ENCODE measurements around the gene LGALS9C.
"Not testable (repeated sequence)": the region's sequence is repeated elsewhere in the genome, so short reads cannot be mapped to it uniquely, and the experiment has no call there.

LGALS9C gene

DNA sequence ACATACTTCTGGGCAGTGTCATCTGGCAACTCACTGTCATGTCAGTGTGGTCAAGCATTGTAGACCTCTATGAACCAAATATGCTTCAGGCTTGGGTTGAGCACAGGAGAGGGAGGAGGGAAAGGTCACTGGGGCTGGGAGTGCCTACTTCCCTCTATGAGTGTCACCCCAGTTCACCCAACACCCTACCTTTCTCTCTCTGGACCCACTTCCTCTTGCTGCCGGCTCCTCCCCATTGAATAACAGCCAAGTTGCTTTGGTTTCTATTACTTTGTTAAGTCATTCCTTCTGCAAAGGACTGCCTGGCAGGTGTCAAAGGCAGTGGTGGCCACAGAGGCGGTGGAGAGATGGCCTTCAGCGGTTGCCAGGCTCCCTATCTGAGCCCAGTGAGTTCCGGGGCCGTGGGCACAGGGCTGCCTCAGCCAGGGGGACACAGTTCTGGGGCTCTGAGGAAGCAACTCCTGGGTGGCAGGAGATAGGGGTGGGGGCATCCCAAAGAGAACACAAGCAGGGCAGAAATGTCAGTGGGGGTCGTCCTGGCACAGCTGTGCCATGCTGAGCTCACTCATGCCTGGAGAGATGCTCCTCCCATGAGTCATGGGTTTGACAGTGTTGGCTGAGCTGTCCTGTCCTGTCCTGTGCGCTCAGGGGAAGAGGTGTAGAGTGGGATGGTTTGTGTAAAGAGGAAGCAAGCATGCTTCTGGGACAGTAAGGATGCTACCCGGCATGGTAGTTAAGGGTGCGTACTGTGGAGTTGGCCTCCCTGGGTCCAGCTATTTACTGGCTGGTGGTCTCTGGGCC is at the start of gene LGALS9C:
Gene LGALS9C (plus strand): TSS at position 282 of the 801 bp plus-strand sequence. CDS start 66 bp downstream, at position 348.
- not testable (repeated sequence) for DNase-seq (ENCODE audit: low read depth)

DNA sequence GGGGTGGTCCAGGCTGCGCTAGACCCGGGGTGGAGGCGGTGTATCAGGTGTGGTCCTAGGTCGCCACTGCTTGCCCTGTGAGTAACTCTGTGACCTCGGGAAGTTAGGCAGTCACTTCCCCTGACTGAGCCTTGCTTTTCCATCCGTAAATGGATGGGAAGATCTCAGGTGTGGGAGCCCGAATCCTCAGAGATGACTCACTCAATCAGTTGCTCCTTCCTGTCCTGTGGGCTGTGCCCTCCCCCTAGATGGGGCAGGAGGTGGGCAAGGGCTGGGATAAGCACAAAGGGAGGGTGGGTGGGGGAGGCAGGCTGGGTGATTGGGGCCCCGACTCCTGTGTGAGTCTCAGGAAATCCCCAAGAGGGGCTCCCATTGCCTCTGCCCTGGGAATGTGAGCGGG is 44.4 kb upstream of the LGALS9C start:
- DNase-seq (ENCODE audit: low read depth), result not testable (repeated sequence)

DNA sequence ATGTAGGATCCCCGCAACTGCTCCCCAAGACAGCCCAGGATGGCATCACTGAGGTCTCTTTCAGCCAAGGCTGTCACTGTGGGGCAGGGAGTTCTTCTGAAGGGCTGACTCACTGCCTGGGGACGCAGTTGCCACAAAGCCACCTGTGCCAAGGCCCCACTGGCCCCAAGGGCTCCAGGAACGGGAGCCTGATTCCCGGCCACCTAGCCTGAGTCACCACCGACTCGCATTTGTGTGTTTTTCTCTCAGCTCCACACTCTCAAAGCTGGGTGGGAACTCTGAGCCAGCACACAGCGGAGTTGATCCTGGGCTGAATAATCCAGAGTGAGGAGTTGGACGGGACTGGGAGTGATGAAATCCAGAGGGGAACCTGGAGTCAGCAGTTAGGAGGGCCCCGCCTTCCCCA is 37.1 kb upstream of the LGALS9C start:
- DNase-seq (ENCODE audit: low read depth), result not testable (repeated sequence)

DNA sequence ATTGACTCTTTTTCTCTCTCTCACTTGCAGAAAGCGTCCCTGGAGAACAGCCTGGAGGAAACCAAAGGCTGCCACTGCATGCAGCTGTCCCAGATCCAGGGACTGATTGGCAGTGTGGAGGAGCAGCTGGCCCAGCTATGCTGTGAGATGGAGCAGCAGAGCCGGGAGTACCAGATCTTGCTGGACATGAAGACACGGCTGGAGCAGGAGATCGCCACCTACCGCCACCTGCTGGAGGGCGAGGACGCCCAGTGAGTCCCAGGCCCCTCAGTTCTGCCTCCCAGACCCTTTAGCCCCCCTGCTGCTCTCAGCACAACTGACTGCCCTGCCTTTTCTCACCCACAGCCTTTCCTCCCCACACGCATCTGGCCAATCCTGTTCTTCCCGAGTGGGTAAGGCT is 34.5 kb upstream of the LGALS9C start:
- peak; percentile 11 for DNase-seq (ENCODE audit: low read depth)

DNA sequence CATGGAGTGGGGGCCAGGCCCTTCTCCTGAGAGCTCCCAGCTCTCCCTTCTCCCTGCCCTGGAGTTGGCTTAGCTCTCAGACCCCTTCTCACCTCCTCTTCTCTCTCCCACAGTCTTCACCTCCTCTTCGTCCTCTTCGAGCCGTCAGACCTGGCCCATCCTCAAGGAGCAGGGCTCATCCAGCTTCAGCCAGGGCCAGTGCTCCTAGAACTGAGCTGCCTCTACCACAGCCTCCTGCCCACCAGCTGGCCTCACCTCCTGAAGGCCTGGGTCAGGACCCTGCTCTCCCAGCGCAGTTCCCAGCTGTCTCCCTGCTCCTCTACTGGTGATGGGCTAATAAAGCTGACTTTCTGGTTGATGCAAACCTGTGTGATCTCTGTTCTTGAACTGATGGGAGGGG is 34.1 kb upstream of the LGALS9C start:
- not testable (repeated sequence) for DNase-seq (ENCODE audit: low read depth)

DNA sequence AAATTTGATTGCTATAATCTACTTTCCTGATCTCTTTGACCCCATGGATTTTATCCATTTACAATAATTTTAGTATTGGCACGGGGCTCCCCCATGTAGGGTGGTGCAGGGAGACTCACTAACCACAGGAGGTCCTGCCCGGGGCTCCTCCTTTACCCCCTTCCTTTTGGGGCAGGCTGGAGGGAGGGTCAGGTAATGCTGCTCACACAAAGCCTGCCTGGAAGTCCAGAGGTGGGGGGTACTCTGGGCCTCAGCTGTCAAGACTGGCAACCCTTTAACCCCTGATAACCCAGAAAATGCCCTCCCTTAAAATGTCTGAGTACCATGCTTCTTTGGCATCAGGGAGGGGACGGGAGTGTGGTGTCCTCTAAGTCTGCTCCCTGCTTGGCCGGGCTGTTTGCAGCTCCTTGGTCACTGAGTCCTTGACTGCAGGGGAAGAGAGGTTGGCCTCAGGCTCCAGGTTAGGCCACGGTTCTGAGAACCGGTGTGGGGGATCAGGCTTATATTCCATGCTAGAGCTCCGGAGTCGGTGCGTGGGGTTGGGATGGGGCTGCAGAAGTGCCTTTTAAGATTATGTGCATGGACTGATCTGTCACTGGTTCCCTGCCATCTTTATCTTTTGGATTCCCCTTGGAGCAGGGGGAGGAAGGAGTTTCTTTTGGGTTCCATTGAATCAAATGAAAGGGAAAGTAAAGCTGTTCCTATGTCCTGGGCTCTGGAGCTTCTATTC is 28.9 kb upstream of the LGALS9C start:
- DNase-seq (ENCODE audit: low read depth), result not testable (repeated sequence)

DNA sequence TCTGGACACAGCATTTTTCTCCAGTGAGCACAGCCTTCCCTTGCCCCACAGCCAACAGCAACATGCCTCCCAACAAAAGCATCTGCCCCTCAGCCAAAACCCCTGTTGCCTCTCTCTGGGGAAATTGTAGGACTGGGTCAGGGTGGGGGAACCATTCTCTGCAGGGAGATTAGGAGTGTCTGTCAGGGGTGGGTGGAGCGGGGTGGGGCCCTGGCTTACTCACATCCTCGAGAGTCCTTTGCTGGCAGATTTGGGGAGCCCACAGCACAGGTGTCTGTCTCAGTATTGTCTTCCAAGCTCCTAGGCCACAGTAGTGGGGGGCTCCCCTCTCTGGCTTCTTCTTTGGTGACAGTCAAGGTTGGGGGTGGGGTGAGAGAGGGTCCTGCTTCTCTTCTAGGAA is 28.3 kb upstream of the LGALS9C start:
- DNase-seq (ENCODE audit: low read depth), result not testable (repeated sequence)

DNA sequence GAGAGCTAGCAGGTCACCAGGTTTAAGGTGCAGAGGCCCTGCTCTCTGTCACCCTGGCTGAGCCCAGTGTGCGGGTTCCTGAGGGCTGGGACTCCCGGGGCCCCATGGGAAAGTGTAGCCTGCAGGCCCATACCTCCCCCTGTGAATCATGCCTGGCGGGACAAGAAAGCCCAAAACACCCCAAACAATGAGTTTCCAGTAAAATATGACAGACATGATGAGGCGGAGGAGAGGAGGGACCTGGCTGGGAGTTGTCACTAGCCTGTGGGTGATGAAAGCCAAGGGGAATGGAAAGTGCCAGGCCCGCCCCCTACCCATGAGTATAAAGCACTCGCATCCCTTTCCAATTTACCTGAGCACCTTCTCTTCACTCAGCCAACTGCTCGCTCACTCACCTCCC is 26.8 kb upstream of the LGALS9C start:
- DNase-seq (ENCODE audit: low read depth), result not testable (repeated sequence)

DNA sequence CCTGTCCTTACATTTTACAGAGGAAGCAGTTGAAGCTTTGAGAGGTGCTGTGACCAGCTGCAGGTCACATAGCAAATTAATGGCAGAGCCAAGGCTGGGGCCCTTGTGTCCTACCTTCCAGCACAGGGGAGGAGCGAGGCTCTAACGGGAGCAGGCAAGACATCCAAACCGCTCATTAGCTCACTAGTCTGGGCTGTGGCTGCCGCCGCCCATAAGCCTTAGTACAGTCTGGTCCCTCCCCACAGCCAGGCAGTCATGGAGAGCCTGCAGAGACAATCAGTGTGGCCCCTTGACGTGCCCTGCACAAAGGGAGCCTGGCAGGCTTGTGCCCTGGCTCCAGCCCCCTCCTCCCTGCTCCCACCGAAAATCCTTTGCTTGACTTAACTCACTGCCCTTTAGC is 25.6 kb upstream of the LGALS9C start:
- DNase-seq (ENCODE audit: low read depth), result not testable (repeated sequence)

DNA sequence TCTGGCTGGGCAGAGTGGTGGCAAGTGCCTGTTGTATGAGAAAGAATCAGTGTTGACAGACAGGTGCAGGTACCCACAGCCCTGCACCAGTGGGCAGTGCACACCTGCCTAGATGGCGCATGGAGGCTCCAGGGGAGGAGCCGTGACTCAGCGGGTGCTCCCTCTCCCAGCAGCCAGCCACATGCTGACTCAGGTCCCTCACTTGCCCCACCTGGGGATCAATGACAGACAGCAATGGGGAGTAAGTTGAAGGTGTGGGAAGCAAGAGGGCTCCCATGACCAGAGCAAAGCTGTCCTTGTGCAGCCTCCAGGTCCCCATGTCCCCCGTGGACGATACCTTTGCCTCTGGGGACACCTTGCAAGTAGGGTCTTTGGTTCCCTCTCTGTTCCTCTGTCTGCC is 24.6 kb upstream of the LGALS9C start:
- DNase-seq (ENCODE audit: low read depth), result not testable (repeated sequence)

DNA sequence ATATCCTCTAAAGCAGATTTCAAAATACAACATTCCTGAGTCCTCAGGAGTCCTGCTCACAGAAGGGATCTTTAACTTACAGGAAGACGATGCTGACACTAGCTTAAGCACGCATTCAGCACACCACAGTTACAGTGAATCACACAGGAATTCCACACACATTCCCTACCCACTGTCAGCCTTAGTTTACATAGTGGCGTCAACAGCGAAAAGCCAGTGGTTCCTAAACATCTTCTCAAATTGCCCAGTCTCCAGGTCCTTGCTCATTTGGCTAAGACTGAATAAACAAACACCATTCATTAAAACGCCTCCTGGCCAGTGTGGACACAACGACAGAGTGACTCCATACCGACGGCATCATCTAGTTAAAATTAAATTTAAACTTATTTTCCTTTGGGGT is 17.6 kb upstream of the LGALS9C start:
- not testable (repeated sequence) for DNase-seq (ENCODE audit: low read depth)

DNA sequence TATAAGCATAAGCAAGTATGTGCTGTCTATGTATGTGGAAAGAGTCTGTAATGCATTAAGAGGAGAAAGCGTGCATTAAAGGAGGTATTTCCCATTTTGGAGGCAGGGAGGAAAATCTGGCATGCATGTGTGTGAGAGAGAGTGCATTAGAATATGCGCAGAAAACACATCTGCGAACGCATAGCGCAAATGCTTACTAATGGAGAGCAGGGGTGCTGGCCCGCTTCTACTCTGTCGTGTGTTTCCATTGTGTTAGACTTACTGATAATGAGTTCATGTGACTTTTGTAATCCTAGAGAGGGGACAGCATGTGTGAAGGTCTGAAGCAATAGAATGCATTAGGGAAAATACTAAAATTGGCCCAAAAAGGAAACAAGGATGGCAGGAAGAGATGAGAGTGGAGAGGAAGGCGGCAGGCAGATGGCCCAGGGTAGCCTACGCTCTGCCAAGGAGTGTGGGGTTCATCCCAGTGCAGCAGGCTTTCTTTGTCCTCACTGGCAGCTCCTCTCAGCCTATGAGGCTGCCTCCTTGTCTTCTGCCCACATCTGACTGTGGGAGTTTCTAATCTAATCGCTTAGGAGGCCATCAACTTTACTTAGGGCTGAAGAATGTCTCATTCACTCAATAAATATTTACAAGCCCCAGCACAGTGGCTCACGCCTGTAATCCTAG is 12.6 kb upstream of the LGALS9C start:
- not testable (repeated sequence) for DNase-seq (ENCODE audit: low read depth)

DNA sequence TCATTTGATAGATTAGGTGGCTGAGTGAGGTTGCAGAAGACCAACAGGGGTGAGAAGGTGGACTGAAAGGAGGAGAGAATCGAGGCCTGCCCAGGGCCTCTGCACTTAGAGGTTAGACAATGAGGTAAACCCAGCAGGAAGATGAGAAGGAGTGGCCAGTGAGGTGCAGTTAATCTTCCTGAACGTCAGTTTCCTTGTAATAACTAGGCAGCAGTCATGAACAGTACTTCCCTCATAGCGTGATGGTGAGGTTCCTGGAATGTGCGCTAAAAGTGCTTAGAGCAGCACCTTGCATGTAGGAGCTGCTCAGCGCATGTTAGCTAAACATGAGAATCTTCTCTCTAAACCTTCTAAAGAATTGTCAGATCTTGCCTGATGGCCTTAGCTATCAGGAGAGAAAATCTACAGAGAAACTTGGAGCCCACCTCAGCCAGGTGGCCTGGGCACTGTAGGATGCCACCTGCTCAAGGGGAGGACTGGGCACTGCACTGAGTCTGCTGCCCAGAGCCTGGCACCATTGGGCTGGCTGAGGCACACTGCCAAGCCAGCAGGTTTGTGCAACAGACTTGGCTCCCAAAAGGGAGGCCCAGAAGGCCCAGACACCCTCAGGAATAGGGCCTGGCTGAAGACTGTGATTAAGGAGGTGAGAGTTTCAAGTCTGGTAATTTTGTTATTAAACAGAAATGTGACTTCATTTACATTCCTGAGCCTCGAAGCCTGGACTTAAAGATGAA is 10.2 kb upstream of the LGALS9C start:
- DNase-seq (ENCODE audit: low read depth), result not testable (repeated sequence)

DNA sequence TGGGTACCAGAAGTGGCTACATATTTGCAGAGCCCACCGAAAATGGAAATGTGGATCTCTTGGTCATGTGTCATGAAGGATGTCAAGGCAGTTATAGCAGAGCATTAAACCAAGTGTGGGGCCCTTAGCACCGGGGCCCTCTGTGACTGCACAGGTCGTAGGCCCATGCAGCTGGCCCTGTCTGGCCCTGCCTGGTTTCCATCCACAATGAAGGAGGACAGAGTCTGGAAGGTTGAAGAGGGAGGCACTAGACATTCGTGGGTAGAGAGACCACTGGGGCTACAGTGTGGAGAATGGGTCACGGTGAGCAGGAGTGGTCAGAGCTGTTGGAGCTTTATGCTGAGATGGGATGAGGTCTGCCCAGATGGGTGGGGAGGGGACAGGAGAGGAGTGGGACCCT is 9.6 kb upstream of the LGALS9C start:
- not testable (repeated sequence) for DNase-seq (ENCODE audit: low read depth)

DNA sequence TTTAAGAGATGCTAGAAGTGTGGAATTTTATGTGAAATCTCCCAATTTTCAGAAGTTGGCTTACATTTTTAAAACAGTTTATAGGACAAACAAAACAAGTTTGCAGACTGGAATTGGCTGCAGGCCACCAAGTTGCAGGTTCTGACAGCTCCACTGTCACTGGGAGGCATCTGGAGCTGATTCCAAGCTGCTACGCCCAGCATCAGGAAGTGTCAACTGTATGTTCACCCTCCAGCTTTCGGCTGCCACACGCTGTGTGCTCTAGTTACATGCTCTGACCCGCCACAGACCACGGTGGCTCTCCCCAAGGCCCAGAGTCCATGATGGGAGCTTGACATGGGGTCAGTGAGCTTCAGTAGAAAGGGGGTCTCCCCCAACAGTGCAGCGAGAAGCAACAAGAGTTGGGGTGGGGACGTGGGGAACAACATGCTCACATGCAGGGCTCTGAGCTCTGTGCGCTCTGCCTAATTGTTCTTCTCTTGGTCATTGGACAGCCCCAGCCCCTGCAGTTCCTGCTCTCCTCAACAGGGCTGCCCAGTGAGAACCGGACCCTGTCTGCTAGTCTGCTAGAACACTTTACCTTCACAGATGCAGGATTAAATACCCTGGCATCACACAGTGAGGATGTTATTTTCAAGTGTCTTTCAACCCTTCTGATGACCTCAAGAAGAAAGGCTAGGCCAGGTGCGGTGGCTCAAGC is 8.0 kb upstream of the LGALS9C start:
- not testable (repeated sequence) for DNase-seq (ENCODE audit: low read depth)

DNA sequence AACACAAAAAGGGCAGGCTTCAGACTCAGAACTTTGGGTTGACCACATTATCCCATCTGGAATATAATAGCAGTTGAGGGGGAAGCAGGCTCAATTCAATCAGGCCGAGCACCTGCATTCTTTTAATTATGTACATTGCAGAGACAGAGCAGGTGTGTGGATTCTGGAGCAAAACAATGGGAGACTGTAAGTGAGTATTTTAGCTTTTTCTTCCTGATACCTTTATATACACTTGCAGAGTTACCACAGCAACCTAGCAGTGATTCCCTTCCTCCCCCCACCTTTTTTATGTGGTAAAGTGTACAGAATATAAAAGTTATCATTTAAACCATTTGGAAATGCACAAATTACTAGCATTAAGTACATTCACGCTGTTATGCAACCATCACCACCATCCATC is 6.8 kb upstream of the LGALS9C start:
- not testable (repeated sequence) for DNase-seq (ENCODE audit: low read depth)

DNA sequence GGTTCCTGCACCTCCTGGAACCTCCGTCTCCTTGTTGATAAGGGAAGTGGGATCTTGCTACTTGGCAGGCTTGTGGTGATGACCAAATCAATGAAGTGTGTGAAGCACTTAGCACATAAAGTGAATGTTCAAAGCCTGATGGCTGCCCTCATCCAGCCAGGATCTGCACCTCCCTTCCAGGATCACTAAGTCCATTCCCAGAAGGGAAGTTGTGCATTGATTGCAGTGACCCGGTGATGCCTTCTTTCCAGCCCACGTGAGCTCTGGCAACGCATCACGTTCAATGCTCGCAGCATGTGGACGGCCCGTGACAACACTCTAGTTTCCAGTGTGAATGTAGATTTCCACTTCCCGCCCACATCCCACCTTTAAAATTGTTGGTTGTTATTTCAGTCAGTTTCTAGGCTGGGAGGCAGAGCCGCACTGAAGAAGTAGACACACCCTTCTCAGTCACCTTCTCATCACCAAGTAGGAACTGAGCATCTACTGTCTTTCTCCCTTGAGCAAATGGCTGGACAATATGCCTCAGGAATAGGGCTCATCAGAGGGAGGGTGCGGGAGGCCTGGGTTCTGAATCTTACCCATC is 6.2 kb upstream of the LGALS9C start:
- not testable (repeated sequence) for DNase-seq (ENCODE audit: low read depth)

DNA sequence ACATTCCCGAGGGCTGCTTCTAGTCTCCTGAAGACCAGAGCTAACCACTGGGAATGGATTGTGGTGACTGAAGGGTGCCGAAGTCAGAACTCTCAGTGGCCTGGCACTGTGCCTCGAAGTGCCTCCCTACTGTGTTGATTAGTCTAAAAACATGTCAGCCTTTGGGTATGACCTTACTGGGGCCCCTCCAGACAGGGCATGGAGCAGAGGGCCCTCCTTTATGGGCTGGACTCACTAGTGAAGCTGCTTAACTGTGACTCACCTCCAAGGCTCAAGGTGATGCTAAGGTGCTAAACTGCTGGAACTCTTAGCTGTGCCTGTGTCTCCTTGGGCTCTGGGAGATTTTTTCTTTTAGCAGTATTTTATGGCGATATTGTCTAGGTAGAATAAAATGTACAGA is 2.6 kb upstream of the LGALS9C start:
- not testable (repeated sequence) for DNase-seq (ENCODE audit: low read depth)

DNA sequence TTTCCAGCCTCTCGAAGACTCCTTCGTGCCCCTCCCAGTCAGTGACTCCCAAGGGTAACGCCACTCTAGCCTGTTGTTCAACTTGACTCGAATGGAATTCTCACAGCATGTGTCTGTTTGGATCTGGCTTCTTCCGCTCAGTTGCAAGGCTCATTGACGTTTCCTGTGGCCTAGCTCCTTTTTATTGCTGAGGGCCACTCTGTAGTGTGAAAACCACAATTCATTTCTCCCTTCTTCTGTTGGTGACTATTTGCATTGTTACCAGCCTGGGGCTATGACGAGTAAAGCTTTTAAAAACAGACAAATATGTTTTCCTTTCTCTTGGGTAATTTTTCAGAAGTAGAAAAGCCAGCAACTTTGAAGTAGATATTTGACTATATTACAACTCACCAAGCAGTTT is 1.8 kb upstream of the LGALS9C start:
- not testable (repeated sequence) for DNase-seq (ENCODE audit: low read depth)

DNA sequence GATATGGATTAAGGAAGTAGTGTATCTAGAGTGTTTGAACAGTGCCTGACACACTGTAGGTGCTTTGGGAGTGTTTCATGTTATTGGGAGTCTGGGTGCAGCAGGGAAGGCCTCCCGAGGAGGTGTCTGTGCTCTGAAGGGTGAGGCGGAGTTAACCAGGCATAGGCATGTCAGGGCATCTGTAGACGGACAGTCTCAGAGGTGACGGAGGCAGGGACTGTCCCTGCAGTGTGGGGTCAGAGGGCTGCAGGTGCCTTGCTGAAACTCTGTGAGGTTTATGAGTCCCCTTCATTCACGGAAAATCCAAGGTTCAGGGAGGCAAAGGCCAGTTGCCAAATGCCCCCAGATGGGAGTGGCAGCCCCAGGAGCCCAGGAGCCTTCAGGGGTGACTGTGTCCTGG is 778 bp downstream of the LGALS9C start:
- DNase-seq (ENCODE audit: low read depth), result not testable (repeated sequence)

DNA sequence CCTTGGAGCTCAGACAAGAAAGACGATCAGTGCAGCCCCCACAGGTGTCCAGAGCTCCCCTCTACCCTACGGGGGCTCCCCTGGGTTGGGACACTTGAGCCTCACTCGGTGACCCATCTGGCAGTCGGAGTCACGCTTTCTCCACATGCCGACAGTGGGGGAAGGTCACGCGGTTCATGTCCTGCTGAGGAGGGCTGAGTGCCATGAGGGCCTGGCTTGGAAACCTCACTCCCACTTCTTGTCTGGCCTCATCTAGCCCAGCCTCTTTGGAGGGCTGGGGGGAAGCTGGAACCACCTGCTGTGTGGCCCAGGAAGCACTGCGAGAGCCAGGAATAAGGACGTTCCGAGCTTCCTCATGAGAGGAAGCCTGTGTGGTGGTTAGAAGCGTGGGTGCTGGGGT is 1.8 kb downstream of the LGALS9C start:
- DNase-seq (ENCODE audit: low read depth), result not testable (repeated sequence)

Data from stimulated activated CD8-positive, alpha-beta memory T cell treated with anti-CD3 and anti-CD28 coated beads, Interleukin-12 subunit alpha, Interleukin-12 subunit beta, amount 100 ng/mL, for 1 hour (primary cell).